Ovary (tissue), 3 donors: Measurements from ENCODE around the gene ZFP28.

ENCODE experiments used
- EP300 ChIP-seq: sonication (generic); formaldehyde crosslinking; IDR thresholded peaks from one replicate; pipeline ENCODE4 v1.6.1; 2017; ENCODE audit warnings: antibody characterized with exemption
- POLR2A ChIP-seq: fragments of 450-650 bp; IDR thresholded peaks from one replicate; pipeline ENCODE4 v1.6.1; 2017; ENCODE audit warnings: antibody characterized with exemption, mild to moderate bottlenecking, moderate library complexity
- TF ChIP-seq, protein P1 (sequence below), 3 donors: fragments of 450-650 bp in 2 of 3; fragments of 200-600 bp in 1 of 3; IDR thresholded peaks; one replicate each; pipeline versions ENCODE4 v1.5.1 to v1.8.0; 2016 to 2022; ENCODE audit warnings: antibody characterized with exemption in 3 of 3, mild to moderate bottlenecking in 1 of 3
- donor health status: DM: no; HTN: no; CAD: no.

DNA sequence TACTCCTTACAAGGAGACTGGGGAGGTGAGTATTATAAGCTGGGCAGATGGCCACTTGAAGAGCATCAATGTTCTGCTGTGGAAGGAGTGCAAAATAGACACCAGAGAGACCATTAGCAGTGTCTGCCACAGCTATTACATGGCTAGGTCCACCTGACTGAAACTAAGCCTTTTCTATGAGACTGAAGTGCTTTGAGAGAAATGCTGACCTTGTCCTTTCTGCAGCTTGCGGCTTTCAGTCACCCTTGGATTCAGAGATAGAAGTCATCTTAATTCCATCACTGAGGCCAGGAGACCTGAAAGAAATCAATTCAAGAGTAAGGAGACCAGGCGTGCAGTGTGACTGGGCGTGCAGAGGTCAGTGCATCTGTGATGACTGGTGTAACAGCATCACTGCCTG, 1.3 kb upstream of the ZFP28 start:
- TF ChIP-seq POLR2A: no peak
- TF ChIP-seq, protein P1, sequence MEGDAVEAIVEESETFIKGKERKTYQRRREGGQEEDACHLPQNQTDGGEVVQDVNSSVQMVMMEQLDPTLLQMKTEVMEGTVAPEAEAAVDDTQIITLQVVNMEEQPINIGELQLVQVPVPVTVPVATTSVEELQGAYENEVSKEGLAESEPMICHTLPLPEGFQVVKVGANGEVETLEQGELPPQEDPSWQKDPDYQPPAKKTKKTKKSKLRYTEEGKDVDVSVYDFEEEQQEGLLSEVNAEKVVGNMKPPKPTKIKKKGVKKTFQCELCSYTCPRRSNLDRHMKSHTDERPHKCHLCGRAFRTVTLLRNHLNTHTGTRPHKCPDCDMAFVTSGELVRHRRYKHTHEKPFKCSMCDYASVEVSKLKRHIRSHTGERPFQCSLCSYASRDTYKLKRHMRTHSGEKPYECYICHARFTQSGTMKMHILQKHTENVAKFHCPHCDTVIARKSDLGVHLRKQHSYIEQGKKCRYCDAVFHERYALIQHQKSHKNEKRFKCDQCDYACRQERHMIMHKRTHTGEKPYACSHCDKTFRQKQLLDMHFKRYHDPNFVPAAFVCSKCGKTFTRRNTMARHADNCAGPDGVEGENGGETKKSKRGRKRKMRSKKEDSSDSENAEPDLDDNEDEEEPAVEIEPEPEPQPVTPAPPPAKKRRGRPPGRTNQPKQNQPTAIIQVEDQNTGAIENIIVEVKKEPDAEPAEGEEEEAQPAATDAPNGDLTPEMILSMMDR (IDR thresholded peaks at IDR 0.05): no peak
- no peak for TF ChIP-seq EP300
